HG02840 (cell line): ENCODE measurements around the gene BPIFB3.
"Not testable (repeated sequence)": the region's sequence is repeated elsewhere in the genome, so short reads cannot be mapped to it uniquely, and the experiment has no call there.

ENCODE experiments used
- ATAC-seq: cut with Tn5 transposase; IDR thresholded peaks from one replicate; pipeline ENCODE4 v1.9.1; 2021; ENCODE audit warnings: mild to moderate bottlenecking, moderate library complexity, moderate number of reproducible peaks; ENCODE audit not compliant: unreplicated experiment, low FRiP score

The BPIFB3 gene

GRCh38 chr20:33082546-33082945, 28.8 kb downstream of the BPIFB3 start:
- no peak for ATAC-seq

GRCh38 chr20:33083544-33084340, 30.0 kb downstream of the BPIFB3 start:
- ATAC-seq: no peak

- ATAC-seq: no peak
These were observed 31.0 kb downstream of the BPIFB3 start for GRCh38 chr20:33084722-33085121.

GRCh38 chr20:33086052-33086722, 32.5 kb downstream of the BPIFB3 start:
- no peak for ATAC-seq

GRCh38 chr20:33091147-33091546, 37.4 kb downstream of the BPIFB3 start:
- no peak for ATAC-seq

GRCh38 chr20:33091693-33092092, 38.0 kb downstream of the BPIFB3 start:
- no peak for ATAC-seq

GRCh38 chr20:33092361-33092760, 38.7 kb downstream of the BPIFB3 start:
- ATAC-seq: no peak

- ATAC-seq: no peak
These were observed 39.4 kb downstream of the BPIFB3 start for GRCh38 chr20:33093074-33093473.

GRCh38 chr20:33093582-33093981, 39.9 kb downstream of the BPIFB3 start:
- ATAC-seq: no peak

GRCh38 chr20:33095249-33095648, 41.5 kb downstream of the BPIFB3 start:
- ATAC-seq: no peak

- ATAC-seq: not testable (repeated sequence)
These were observed 42.3 kb downstream of the BPIFB3 start for GRCh38 chr20:33095902-33096584.

- ATAC-seq: no peak
These were observed 43.3 kb downstream of the BPIFB3 start for GRCh38 chr20:33097001-33097400.

GRCh38 chr20:33099843-33100538, 46.3 kb downstream of the BPIFB3 start:
- no peak for ATAC-seq

GRCh38 chr20:33103556-33103955, 49.9 kb downstream of the BPIFB3 start:
- no peak for ATAC-seq

- no peak for ATAC-seq
These were observed 50.6 kb downstream of the BPIFB3 start for GRCh38 chr20:33104336-33104735.

- ATAC-seq: no peak
These were observed 51.7 kb downstream of the BPIFB3 start for GRCh38 chr20:33105316-33105924.

GRCh38 chr20:33106058-33106620, 52.4 kb downstream of the BPIFB3 start:
- not testable (repeated sequence) for ATAC-seq

GRCh38 chr20:33108661-33109060, 55.0 kb downstream of the BPIFB3 start:
- ATAC-seq: no peak

- no peak for ATAC-seq
These were observed 56.6 kb downstream of the BPIFB3 start for GRCh38 chr20:33110147-33110825.
